ENCODE data around the gene TFAP2E. TPM values are rescaled to one million over a fixed set of nuclear protein-coding genes. Genes with fewer than 3 reads are reported as not detected.
A peak's percentile ranks its signal among the peaks of the same experiment; 100 is the strongest.

The TFAP2E gene
- total RNA-seq, 1 donor from 2014 or later: 2.0 TPM

DNA sequence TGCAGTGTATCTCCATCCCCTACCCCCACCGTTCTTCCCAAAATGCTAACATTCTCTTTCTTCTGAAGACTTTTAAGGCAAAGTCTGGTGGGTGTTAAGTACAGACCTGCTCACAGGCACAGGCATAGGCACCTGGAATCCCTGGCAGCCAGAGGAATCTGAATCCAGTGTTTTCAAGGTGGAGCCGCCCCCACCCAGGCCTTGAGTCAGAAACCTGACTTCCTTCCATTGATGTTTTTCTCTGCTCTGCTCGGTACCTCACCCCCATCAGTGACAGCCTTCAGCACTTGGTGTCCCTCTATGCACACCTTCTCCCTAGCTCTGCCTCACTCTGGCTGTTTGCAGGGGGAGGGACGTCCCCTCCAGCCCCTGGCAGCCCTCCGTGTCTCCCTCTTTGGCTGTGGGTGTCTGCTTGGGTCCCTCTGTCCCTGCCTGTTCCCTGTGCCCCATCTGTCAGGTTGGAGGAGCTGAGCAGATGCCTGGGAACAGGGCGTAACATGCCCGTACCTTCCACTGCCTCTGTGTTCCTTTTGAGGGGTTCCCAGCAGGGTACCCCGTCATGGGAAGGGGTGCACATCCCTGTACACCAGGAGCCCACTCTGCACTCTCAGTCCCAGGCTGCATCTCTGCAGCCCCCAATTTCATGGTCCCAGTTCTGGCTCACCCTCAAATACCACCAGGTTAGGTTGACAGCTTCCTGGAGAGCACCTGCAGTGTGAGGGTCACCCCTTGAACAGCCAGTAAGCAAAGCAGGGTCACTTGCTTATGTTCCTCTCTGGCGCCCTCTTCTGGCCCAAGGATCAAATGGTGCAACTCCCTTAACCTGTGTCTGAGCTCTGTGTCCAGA, 8.9 kb upstream of the TFAP2E start:
- Mint-ChIP-seq H3K4me1 (peaks cover 4% of the 10 kb centered on the region), H3K4me3 (no peak overlapping the region), H3K27me3 (no peaks in the 10 kb centered on the region), H3K36me3 (ENCODE audit: low read depth) (peaks cover 20% of the 10 kb centered on the region), H3K9me3 (no peaks in the 10 kb centered on the region), H3K27ac (no peak overlapping the region)
- CTCF ChIA-PET: interaction anchor here (0.6 to 5.9 kb wide), 14 partner anchors 8 to 219 kb away, joined by 3 to 101 read pairs (median 5); partner anchors contain the start of gene CLSPN
- intact Hi-C loops (cut with micrococcal nuclease): loop anchor here (1.0 to 10.0 kb wide), 2 partner anchors 113 to 709 kb away; partner anchors contain the start of gene SMIM12
- POLR2A ChIA-PET: interaction anchor here (1.0 kb wide), 1 partner anchor 113 kb away, joined by 3 read pairs; no protein-coding TSS in a partner anchor
- DNase-seq (peak; percentile 60), ATAC-seq (ENCODE audit: low read depth) (peak; percentile 82)
- TF ChIP-seq, protein P1, sequence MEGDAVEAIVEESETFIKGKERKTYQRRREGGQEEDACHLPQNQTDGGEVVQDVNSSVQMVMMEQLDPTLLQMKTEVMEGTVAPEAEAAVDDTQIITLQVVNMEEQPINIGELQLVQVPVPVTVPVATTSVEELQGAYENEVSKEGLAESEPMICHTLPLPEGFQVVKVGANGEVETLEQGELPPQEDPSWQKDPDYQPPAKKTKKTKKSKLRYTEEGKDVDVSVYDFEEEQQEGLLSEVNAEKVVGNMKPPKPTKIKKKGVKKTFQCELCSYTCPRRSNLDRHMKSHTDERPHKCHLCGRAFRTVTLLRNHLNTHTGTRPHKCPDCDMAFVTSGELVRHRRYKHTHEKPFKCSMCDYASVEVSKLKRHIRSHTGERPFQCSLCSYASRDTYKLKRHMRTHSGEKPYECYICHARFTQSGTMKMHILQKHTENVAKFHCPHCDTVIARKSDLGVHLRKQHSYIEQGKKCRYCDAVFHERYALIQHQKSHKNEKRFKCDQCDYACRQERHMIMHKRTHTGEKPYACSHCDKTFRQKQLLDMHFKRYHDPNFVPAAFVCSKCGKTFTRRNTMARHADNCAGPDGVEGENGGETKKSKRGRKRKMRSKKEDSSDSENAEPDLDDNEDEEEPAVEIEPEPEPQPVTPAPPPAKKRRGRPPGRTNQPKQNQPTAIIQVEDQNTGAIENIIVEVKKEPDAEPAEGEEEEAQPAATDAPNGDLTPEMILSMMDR (IDR thresholded peaks at IDR 0.05): peak; percentile 55

- POLR2A ChIA-PET: interaction anchor here (1.0 kb wide), 1 partner anchor 114 kb away, joined by 3 read pairs; no protein-coding TSS in a partner anchor
- intact Hi-C loops (cut with micrococcal nuclease): loop anchor here (1.0 to 10.0 kb wide), 2 partner anchors 114 to 710 kb away; partner anchors contain the start of gene SMIM12
- no peak for ATAC-seq (ENCODE audit: low read depth)
Measured at GRCh38 chr1:35564884-35565741, 8.0 kb upstream of the TFAP2E start.

GRCh38 chr1:35565742-35566133, 7.4 kb upstream of the TFAP2E start:
- Mint-ChIP-seq H3K27me3 (peaks cover 3% of the 10 kb centered on the region), H3K36me3 (ENCODE audit: low read depth) (peaks cover 20% of the 10 kb centered on the region), H3K4me3 (no peak overlapping the region), H3K27ac (no peak overlapping the region), H3K9me3 (no peaks in the 10 kb centered on the region), H3K4me1 (no peaks in the 10 kb centered on the region)
- ChIA-PET POLR2A (interaction anchor here (0.9 kb wide), 1 partner anchor 115 kb away, joined by 3 read pairs; no protein-coding TSS in a partner anchor), CTCF (interaction anchor here (1.2 to 5.9 kb wide), 3 partner anchors 111 to 161 kb away, joined by 5 to 101 read pairs (median 15); no protein-coding TSS in a partner anchor)
- TF ChIP-seq, protein P1 (IDR thresholded peaks at IDR 0.05): no peak
- no peak for ATAC-seq (ENCODE audit: low read depth)
- DNase-seq: no peak
- intact Hi-C loops (cut with micrococcal nuclease): loop anchor here (10.0 kb wide), 1 partner anchor 711 kb away; the partner anchor contains the start of gene SMIM12

More at GRCh38 chr1:35564884-35565741, 8.0 kb upstream of the TFAP2E start:
- CTCF ChIA-PET: interaction anchor here (0.6 to 5.9 kb wide), 14 partner anchors 9 to 218 kb away, joined by 3 to 101 read pairs (median 5); partner anchors contain the start of gene CLSPN
- TF ChIP-seq, protein P1 (IDR thresholded peaks at IDR 0.05): no peak
- Mint-ChIP-seq H3K27me3 (no peaks in the 10 kb centered on the region), H3K4me3 (no peak overlapping the region), H3K36me3 (ENCODE audit: low read depth) (peaks cover 20% of the 10 kb centered on the region), H3K4me1 (no peaks in the 10 kb centered on the region), H3K27ac (no peak overlapping the region), H3K9me3 (no peaks in the 10 kb centered on the region)
- no peak for DNase-seq

- peaks cover 15% of the 10 kb centered on the region for H3K27me3 Mint-ChIP-seq
- H3K4me1 Mint-ChIP-seq: no peaks in the 10 kb centered on the region
- ChIA-PET POLR2A (no interaction called here), CTCF (interaction anchor here (1.0 to 5.9 kb wide), 13 partner anchors 10 to 207 kb away, joined by 3 to 101 read pairs (median 6); partner anchors contain the start of gene C1orf216)
- no peak overlapping the region for H3K4me3 Mint-ChIP-seq
- TF ChIP-seq, protein P1 (IDR thresholded peaks at IDR 0.05): no peak
- peaks cover 15% of the 10 kb centered on the region for H3K36me3 Mint-ChIP-seq (ENCODE audit: low read depth)
- no peaks in the 10 kb centered on the region for H3K9me3 Mint-ChIP-seq
- intact Hi-C loops (cut with micrococcal nuclease): loop anchor here (10.0 kb wide), 1 partner anchor 713 kb away; the partner anchor contains the start of gene SMIM12
- no peak for ATAC-seq (ENCODE audit: low read depth)
- DNase-seq: no peak
- no peak overlapping the region for H3K27ac Mint-ChIP-seq
Measured at GRCh38 chr1:35567947-35568558, 5.1 kb upstream of the TFAP2E start.
